Activated CD4-positive, alpha-beta memory T cell treated with anti-CD3 and anti-CD28 coated beads, Interleukin-2, amount 10 ng/mL, durations not matched to agents 7 days and 5 days (primary cell): ENCODE data around the gene MRGPRE. TPM values are rescaled to one million over a fixed set of nuclear protein-coding genes. Genes with fewer than 3 reads are reported as not detected.

Experiments used
- CTCF ChIA-PET: fragments of 350-600 bp; sonication (Branson Sonifier 250); formaldehyde crosslinking; loops from one replicate; lab custom pipeline; 2021; ENCODE audit warnings: antibody characterized with exemption, inconsistent platforms; lab: Charles Lee
- POLR2A ChIA-PET: fragments of 350-600 bp; sonication (Branson Sonifier 250); formaldehyde crosslinking; loops from one replicate; lab custom pipeline; 2021; ENCODE audit warnings: antibody characterized with exemption; lab: Charles Lee
- DNase-seq: peaks from one replicate; pipeline ENCODE4 v3.0.0-alpha.2; 2020
- H3K27ac Mint-ChIP-seq: one replicate; pipeline ENCODE4 v1.8.0; 2021; ENCODE audit warnings: mild to moderate bottlenecking, mixed read lengths
- H3K27me3 Mint-ChIP-seq: one replicate; pipeline ENCODE4 v1.8.0; 2021; ENCODE audit warnings: mixed read lengths
- H3K36me3 Mint-ChIP-seq: one replicate; pipeline ENCODE4 v1.8.0; 2021; ENCODE audit warnings: low read depth, mixed read lengths
- H3K4me1 Mint-ChIP-seq: one replicate; pipeline ENCODE4 v1.8.0; 2021; ENCODE audit warnings: mixed read lengths
- H3K4me3 Mint-ChIP-seq: one replicate; pipeline ENCODE4 v1.8.0; 2021; ENCODE audit warnings: mild to moderate bottlenecking, mixed read lengths
- H3K9me3 Mint-ChIP-seq: one replicate; pipeline ENCODE4 v1.8.0; 2021; ENCODE audit warnings: mixed read lengths
- total RNA-seq, 2 experiments: library from RNA; stranded (reverse); gene quantifications; one replicate each; pipeline ENCODE4 v1.2.3, GENCODE V29; 2021

The MRGPRE gene
- total RNA-seq, 2 experiments from 2014 or later = not detected

DNA sequence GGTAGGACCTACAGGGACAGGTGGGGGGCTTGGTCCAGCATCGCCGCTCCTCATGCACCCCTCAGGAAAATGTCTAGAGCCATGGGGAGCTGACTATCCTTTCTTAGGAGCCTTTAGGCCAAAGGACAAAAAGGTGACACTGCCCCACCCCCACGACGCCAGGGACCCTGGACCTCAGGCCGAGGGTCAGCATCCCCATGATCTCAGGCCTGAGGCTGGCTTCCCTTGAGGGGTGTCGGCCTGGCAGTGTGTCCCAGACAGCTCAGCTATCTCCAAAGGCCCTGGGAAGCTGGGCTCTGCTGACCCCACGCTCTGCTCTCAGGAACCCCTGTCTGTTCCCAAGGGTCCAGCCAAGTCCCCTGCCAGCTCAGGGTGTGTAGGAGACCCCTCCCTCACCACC lies 29.9 kb downstream of the MRGPRE start:
- no peak overlapping the region for H3K4me3 Mint-ChIP-seq
- CTCF ChIA-PET = no interaction called here
- H3K36me3 Mint-ChIP-seq = no peaks in the 10 kb centered on the region
- no peaks in the 10 kb centered on the region for H3K4me1 Mint-ChIP-seq
- H3K9me3 Mint-ChIP-seq = no peaks in the 10 kb centered on the region
- no peak for DNase-seq
- H3K27me3 Mint-ChIP-seq = peaks cover 6% of the 10 kb centered on the region
- no peak overlapping the region for H3K27ac Mint-ChIP-seq
- POLR2A ChIA-PET = no interaction called here

DNA sequence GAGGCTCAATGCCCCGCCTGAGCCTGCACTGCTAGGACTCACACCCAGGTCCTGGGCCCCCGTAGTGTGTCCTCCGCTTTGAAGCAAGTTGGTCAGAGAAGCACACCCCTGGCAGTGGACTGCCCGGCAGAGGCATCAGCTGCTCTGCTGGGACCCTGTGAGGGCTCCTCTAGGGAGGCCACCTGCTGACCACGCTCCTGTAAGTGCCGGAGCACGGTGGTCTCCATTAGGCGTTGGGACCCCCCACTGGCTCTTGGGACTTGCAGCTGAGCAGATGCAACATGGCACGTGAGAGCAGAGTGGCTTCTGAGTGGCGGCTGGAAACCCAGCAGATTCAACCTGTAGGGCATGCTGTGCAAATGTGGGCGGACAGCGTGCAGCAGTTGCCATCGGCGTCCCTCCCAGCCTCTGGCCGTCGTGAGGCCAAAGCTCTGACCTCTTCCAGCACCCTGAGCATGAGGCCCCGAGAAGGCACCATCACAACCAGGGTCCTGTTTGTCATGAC lies 30.5 kb downstream of the MRGPRE start:
- Mint-ChIP-seq H3K36me3 (no peaks in the 10 kb centered on the region), H3K27me3 (peaks cover 6% of the 10 kb centered on the region), H3K27ac (no peak overlapping the region), H3K9me3 (no peaks in the 10 kb centered on the region), H3K4me3 (no peak overlapping the region), H3K4me1 (no peaks in the 10 kb centered on the region)
- ChIA-PET CTCF (no interaction called here), POLR2A (no interaction called here)
- DNase-seq = no peak

DNA sequence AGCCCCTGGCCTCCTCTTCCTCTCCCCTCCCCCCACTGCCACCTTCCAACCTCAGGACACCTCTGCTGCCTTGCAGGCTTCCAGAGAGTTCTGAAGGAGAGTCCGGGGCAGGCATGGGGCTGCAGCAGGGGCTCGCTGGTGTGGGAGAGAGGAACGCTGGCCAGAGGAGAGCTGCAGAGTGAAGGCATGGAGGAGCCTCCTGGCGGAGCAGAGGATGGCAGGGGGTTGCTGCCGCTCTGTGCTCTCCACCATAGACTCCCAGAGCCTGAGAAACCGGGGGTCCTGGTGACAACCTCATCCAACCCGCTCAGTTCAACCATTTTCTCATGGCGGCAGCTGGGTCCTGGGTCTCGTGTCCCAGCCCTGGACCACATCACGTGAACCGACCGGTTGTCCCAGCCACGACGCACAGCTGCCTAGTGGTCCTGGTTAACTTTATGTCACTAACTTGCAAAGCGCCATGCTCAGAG lies 31.1 kb downstream of the MRGPRE start:
- no peaks in the 10 kb centered on the region for H3K4me1 Mint-ChIP-seq
- no peak for DNase-seq
- CTCF ChIA-PET = no interaction called here
- H3K27ac Mint-ChIP-seq = no peak overlapping the region
- POLR2A ChIA-PET = no interaction called here
- peaks cover 6% of the 10 kb centered on the region for H3K27me3 Mint-ChIP-seq
- no peaks in the 10 kb centered on the region for H3K36me3 Mint-ChIP-seq
- H3K9me3 Mint-ChIP-seq = no peaks in the 10 kb centered on the region
- H3K4me3 Mint-ChIP-seq = no peak overlapping the region

DNA sequence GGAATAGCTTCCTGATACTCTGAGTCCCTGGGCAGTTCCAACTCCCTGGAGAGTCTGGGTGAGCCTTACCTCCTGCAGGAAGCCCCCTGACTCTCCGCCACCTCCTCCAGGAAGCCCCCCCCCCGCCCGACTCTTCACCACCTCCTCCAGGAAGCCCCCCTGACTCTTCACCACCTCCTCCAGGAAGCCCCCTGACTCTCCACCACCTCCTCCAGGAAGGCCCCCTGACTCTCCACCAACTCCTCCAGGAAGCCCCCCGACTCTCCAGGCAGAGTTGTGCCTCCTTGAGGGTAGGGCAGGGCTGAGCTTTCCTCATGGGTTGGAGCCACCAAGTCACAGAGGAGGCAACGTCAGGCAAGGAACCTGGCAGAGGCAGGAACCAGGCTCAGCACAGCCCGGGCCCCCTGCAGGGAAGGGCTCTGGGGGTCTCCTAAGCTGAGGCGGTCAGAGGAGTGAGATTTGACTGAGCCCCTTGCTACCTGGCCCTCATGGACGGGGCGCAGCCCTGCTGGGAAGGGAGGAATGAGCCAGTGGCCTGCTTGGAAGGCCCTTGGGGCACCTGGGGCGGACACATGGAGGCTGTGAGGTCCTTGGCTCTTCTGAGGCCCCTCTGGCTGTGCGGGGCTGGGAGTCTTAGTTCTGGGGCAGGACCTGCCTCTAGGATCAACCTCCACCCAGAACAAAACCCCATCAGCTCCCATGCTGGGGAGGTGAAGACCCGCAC lies 31.7 kb downstream of the MRGPRE start:
- ChIA-PET CTCF (no interaction called here), POLR2A (no interaction called here)
- Mint-ChIP-seq H3K4me3 (no peak overlapping the region), H3K4me1 (no peaks in the 10 kb centered on the region), H3K27me3 (peaks cover 6% of the 10 kb centered on the region), H3K36me3 (no peaks in the 10 kb centered on the region), H3K27ac (no peak overlapping the region), H3K9me3 (no peaks in the 10 kb centered on the region)
- no peak for DNase-seq

DNA sequence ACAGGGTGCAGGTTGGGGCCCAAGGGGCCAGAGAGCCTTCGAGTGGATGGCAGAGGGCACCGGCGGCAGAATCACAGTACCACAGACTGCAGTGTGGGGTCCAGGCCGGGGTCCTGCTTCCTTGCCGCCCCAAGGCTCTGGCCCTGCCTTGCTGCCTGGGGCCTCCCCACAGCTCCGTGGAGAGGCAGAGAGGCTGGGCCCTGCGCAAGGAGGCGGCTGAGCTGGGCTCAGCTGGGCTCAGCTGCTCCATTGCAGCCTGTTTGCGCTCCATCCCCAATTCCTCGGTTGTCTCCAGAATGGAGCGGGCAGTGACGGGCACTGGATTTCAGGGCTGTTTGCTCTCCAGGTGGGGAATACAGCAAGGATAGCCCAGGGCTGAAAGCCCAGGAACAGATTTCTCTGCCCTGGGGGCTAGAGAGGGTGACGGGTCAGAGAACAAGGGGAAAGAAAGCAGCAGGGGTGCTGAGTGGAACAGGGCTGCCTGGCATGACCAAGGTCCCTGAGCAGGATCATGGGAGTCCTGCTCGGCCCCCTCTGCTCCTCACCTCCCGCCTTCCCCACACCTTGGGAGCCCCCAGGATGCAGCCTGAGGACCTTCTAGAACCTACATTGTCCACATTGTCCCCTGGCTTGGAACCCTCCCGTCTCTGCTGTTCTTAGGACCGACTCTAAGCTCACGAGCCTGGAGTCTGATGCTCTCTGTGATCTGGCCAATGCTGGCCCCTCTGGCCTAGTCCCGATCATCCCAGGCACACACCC lies 32.5 kb downstream of the MRGPRE start:
- no peaks in the 10 kb centered on the region for H3K36me3 Mint-ChIP-seq
- ChIA-PET CTCF (no interaction called here), POLR2A (no interaction called here)
- H3K9me3 Mint-ChIP-seq = no peaks in the 10 kb centered on the region
- DNase-seq = no peak
- H3K4me3 Mint-ChIP-seq = no peak overlapping the region
- no peak overlapping the region for H3K27ac Mint-ChIP-seq
- peaks cover 6% of the 10 kb centered on the region for H3K27me3 Mint-ChIP-seq
- no peaks in the 10 kb centered on the region for H3K4me1 Mint-ChIP-seq

DNA sequence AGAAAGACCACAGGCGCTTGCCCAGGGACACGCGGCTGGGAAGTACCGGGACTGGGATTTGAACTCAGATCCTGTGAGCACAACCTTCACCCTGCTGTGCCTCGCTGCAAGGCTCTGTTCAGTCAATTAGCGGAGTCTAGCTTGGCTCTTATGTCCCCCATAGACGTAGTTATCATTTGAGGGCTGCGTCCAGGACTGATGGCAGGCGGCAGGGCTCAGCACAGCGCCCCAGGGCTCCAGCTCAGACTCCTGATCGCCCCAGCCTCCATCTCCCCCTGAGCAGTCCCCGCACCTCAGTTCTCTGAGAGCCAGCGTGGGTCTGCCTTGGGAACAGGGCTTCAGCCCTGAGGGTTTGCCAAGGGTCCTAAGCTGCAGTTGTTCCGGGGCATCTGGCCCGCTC lies 33.4 kb downstream of the MRGPRE start:
- no peaks in the 10 kb centered on the region for H3K9me3 Mint-ChIP-seq
- H3K27ac Mint-ChIP-seq = no peak overlapping the region
- no peaks in the 10 kb centered on the region for H3K4me1 Mint-ChIP-seq
- H3K36me3 Mint-ChIP-seq = no peaks in the 10 kb centered on the region
- peaks cover 6% of the 10 kb centered on the region for H3K27me3 Mint-ChIP-seq
- POLR2A ChIA-PET = no interaction called here
- CTCF ChIA-PET = no interaction called here
- H3K4me3 Mint-ChIP-seq = no peak overlapping the region
- DNase-seq = no peak

DNA sequence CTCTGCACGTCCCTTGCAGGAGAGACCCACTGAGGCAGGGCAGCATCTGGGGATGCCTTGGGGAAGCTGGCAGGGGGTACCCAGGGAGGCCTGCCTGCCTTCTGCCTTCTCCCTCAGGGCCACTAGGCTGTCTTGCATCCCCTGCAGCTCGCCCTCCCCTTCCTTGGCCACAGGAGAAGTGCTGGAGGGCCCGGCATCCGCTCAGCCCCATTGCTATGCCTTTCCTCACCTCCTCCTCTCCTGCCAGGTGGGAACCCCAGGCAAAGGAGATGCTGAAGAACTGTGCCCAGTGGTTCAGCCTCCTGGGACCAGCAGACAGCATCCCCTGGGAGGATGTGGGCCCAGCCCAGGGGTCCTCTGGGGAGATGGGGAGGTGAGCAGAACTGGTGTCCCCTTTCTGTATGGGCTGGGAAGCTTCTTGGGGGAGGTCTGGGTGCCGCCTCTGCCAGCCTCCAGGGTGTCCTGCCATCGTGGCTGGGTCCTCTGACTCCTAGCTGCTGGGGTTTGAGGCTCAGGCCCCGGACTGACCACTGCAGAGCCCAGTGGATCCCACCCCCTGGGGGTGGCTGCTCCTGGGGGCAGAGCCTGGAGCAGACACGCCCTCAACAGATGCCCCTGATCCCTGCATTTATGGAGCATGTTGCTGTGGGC lies 34.2 kb downstream of the MRGPRE start:
- Mint-ChIP-seq H3K27ac (no peak overlapping the region), H3K4me3 (no peak overlapping the region), H3K9me3 (no peaks in the 10 kb centered on the region), H3K4me1 (no peaks in the 10 kb centered on the region), H3K27me3 (peaks cover 4% of the 10 kb centered on the region), H3K36me3 (no peaks in the 10 kb centered on the region)
- no peak for DNase-seq
- ChIA-PET POLR2A (no interaction called here), CTCF (no interaction called here)

DNA sequence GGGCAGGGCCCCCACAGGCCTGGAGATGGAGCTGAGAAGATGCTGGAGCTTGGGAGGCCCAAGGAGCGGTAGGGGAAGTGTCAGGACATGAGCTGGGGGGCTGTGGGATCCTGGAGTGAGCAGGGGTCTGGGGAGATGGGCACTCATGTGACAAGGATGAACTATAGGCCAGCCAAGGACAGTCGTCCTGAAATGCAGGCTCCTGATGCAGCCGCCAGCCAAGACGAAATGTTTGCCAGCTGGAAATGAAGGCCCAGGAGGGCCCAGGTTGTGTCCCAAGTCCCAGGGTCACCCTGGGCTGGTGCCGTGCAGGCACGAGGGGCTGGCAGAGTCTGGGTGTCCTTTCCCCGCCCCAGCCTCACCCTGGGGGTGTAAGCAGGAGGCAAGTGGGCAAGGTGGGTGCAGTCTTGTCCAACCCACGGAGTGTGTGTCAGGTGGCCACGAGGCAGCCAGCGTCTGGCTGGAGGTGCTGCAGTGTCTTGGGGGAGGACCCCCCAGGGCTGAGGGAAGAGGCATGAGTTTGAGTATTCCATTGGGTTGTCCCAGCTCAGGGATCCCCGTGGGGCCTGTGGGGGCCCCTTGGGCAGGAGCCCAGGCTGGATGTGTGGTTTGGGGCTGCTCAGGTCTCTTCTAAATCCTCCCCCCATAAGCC lies 35.0 kb downstream of the MRGPRE start:
- no peaks in the 10 kb centered on the region for H3K9me3 Mint-ChIP-seq
- ChIA-PET CTCF (no interaction called here), POLR2A (no interaction called here)

DNA sequence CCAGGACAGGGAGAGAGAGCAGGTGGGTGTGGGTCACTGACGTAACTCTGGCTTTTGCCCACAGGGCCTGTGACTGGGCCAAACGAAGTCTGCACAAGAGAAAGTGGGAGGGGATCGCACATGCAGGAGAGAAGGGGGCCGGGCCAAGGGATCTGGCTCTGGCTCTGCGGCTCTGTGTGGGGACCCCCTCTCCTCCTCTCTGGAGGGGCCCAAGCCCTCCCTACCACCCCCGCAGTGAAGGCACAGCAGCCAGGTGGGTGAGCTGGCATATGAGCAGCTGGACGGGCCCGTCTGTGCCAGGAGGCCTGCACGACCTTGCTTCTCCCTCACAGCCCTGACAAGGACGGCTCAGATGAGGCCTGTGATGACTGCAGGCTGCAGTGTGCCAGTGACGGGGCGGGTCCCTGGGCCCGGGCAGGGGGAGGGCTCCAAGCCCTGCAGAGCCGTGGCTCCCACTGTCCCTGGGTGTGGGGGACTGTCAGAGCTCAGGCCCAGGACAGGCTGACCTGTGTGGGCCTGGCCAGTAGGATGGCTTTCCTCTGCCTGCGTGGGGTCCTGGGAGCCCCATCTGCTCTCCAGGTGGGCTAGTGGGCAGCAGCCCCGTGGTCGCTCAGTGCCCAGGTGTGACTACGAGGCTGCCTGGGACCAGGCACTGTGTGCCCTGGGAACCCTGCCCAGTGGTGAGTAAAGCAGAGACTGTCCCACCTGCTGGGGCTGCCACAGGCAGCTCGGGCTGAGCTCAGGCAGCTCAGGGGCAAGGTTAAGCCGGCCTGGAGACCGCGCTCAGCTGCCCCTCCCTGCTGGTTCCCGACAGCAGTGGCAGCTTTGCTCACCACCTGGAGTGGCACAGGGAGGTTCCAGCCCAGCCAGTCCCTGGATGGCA lies 35.8 kb downstream of the MRGPRE start:
- no peaks in the 10 kb centered on the region for H3K9me3 Mint-ChIP-seq

More for the DNA sequence above, 35.0 kb downstream of the MRGPRE start:
- DNase-seq = no peak
- no peak overlapping the region for H3K27ac Mint-ChIP-seq
- no peaks in the 10 kb centered on the region for H3K36me3 Mint-ChIP-seq
- H3K27me3 Mint-ChIP-seq = no peaks in the 10 kb centered on the region
- no peaks in the 10 kb centered on the region for H3K4me1 Mint-ChIP-seq
- H3K4me3 Mint-ChIP-seq = no peak overlapping the region

DNA sequence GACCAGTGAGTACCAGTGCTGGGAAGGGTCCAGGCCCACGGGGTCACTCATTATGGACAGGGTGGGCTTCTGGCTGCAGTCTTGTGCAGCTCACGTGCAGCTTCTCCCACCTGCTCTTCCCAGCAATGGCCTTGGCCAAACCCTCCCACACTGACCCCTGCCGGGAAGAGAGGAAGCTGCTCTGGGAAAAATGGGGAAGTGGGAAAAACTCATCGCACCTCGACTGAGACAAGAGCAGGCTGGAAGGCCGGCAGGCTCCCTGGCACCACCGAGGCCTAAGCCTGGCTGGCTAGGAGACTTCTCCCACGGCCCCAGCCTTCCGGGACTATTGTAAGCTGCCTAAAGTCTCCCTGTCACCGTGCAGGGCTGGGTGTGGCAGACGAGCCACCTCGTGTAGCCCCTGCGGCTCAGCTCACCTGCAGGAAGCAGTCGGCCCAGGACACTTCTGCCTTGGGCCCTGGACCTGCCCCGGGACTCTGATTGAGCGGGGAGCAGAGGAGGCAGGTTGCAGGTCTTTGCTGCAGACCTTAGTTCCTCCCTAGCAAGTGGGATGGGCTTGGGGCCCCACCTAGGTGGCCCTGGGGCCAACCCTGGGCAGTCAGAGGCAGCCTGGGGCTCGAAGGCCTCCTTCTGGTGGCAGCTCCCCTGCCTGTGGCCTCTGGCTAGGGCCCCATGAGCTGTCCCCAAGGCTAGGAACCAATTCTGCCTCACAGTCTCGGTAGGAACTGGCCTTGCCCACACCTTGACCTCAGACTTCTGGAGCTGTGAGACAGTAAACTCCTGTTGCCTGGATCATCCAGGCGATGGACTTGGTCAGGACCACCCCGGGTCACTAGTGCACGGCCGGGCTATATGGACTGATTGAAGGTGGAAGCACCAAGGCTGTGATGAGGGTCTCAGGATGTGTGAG lies 36.7 kb downstream of the MRGPRE start:
- POLR2A ChIA-PET = no interaction called here
- H3K27me3 Mint-ChIP-seq = no peaks in the 10 kb centered on the region

More for the DNA sequence above, 35.8 kb downstream of the MRGPRE start:
- Mint-ChIP-seq H3K27me3 (no peaks in the 10 kb centered on the region), H3K36me3 (no peaks in the 10 kb centered on the region), H3K27ac (no peak overlapping the region), H3K4me3 (no peak overlapping the region), H3K4me1 (no peaks in the 10 kb centered on the region)
- CTCF ChIA-PET = no interaction called here
- POLR2A ChIA-PET = no interaction called here
- no peak for DNase-seq

DNA sequence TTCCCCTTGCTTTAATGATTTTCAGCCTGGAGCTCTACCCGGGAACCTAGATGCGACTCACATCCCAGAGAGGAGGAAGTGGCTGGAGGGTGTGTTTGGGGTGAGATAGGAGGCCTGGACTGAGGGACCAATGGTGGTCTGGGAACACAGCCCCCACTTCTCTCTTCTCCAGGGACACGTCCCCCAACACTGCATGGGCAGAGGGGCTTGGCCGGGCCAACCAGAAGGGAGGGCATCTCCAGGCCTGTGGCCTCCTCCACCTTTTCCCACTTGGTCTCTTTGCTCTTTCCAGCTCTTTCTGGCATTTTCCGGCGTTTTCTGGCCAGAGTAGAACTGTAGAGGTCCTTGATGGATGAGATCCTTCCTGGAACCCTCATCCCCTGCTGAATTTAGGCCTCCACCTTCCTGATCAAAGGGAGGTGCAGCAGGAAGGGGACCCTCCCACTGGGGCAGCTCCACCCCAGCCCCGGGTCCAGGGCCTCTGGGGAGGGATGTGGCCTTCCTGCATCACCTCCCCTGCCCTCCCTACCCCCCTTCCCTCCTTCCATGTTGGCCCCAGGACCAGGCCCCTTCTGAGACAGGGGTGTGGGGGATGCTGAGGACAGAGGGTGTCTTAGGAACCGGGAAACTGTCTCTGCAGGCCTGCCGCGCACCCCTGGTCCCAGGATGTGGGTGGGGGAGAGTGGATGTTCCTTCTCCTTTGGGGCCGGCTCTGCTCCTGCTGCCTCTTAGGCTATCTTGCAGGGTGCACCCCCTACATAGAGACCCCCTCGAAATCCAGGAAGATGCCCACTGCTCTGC lies 38.0 kb downstream of the MRGPRE start:
- ChIA-PET CTCF (no interaction called here), POLR2A (no interaction called here)
- no peak for DNase-seq
- H3K36me3 Mint-ChIP-seq = no peaks in the 10 kb centered on the region
- H3K9me3 Mint-ChIP-seq = no peaks in the 10 kb centered on the region
- no peak overlapping the region for H3K27ac Mint-ChIP-seq
- no peak overlapping the region for H3K4me3 Mint-ChIP-seq
- no peaks in the 10 kb centered on the region for H3K27me3 Mint-ChIP-seq
- H3K4me1 Mint-ChIP-seq = no peaks in the 10 kb centered on the region

More for the DNA sequence above, 36.7 kb downstream of the MRGPRE start:
- Mint-ChIP-seq H3K4me3 (no peak overlapping the region), H3K4me1 (no peaks in the 10 kb centered on the region), H3K27ac (no peak overlapping the region), H3K36me3 (no peaks in the 10 kb centered on the region), H3K9me3 (no peaks in the 10 kb centered on the region)
- CTCF ChIA-PET = no interaction called here
- DNase-seq = no peak
